ENCODE measurements around the gene SULT4A1. TPM values are rescaled to one million over a fixed set of nuclear protein-coding genes. Genes with fewer than 3 reads are reported as not detected.

The SULT4A1 gene
- polyA plus RNA-seq, 1 of the 3 experiments (the other 2 are of a cell fraction): 3.9 TPM

DNA sequence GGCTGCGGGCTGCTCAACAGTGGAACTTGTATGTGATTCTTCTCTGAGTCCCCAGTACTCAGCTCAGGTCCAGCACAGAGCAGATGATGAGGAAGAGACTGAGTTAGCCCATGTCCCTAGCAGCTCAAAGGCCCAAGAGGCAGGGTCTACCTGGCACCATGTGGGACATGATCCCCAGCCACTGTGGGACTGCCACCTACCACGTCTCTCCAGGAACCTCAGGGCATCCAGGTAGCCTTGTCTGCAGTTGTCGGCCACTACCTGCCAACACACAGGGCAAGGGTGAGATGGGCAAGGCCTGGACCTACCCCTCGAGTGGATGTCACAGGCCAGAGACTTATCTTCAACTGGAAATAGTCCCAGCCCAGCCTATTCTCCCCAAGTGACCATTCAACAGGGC lies 25.1 kb upstream of the SULT4A1 start:
- no peaks in the 10 kb centered on the region; a peak in 1 of 4 replicates for H3K4me1 ChIP-seq (ENCODE audit: control insufficient read depth in 1 of 2, insufficient read depth in 2 of 2, low read depth in 1 of 2, low read length in 1 of 2)
- no peaks in the 10 kb centered on the region for H4K20me1 ChIP-seq (ENCODE audit: insufficient read depth)
- DNase-seq: no peak
- no peak overlapping the region for H2AFZ ChIP-seq (ENCODE audit: low read depth)
- no peaks in the 10 kb centered on the region for H3F3A ChIP-seq (replicated peaks; ENCODE audit: insufficient read depth)
- WGBS (ENCODE audit: low lambda C conversion rate): no CpG with 5 or more reads among the region's 4 CpGs
- no peak overlapping the region for H3K4me2 ChIP-seq
- no peaks in the 10 kb centered on the region for H3K36me3 ChIP-seq (replicated peaks in 1 of 2; ENCODE audit: control insufficient read depth in 1 of 2, insufficient read depth in 2 of 2, low read length in 1 of 2)
- TF ChIP-seq, protein P1, sequence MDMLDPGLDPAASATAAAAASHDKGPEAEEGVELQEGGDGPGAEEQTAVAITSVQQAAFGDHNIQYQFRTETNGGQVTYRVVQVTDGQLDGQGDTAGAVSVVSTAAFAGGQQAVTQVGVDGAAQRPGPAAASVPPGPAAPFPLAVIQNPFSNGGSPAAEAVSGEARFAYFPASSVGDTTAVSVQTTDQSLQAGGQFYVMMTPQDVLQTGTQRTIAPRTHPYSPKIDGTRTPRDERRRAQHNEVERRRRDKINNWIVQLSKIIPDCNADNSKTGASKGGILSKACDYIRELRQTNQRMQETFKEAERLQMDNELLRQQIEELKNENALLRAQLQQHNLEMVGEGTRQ (IDR thresholded peaks at IDR 0.05; ENCODE audit: borderline replicate concordance, low read depth, low read length): no peak
- TF ChIP-seq FOSL2 (IDR thresholded peaks at IDR 0.05; ENCODE audit: borderline replicate concordance, low read depth) (no peak), CHD2 (IDR thresholded peaks at IDR 0.05; ENCODE audit: low read length, partially characterized antibody) (no peak), MXI1 (IDR thresholded peaks at IDR 0.05; ENCODE audit: low read depth, low read length) (no peak), JUND (IDR thresholded peaks at IDR 0.05) (no peak), RXRA (IDR thresholded peaks at IDR 0.05; ENCODE audit: borderline replicate concordance, low read depth) (no peak), FOXJ3 (CRISPR knock-in tag; IDR thresholded peaks at IDR 0.05) (no peak)
- H3K27me3 ChIP-seq (ENCODE audit: insufficient read depth): no peaks in the 10 kb centered on the region; the same call in 1 of the 2 replicates
- H3K9me2 ChIP-seq: no peaks in the 10 kb centered on the region
- no peak overlapping the region for H3K27ac ChIP-seq (ENCODE audit: low read depth in 2 of 2, low read length in 1 of 2)
- ChIA-PET CTCF (interaction anchor here (1.4 to 2.6 kb wide), 2 partner anchors 16 to 58 kb away, joined by 9 to 11 read pairs; no protein-coding TSS in a partner anchor), POLR2A (no interaction called here)
- no peaks in the 10 kb centered on the region for H3K79me2 ChIP-seq (ENCODE audit: insufficient read depth)
- H3K4me3 ChIP-seq (ENCODE audit: low read depth in 2 of 2, low read length in 1 of 2): no peak overlapping the region
- no peaks in the 10 kb centered on the region for H3K9me3 ChIP-seq
- H3K9ac ChIP-seq: no peak overlapping the region

DNA sequence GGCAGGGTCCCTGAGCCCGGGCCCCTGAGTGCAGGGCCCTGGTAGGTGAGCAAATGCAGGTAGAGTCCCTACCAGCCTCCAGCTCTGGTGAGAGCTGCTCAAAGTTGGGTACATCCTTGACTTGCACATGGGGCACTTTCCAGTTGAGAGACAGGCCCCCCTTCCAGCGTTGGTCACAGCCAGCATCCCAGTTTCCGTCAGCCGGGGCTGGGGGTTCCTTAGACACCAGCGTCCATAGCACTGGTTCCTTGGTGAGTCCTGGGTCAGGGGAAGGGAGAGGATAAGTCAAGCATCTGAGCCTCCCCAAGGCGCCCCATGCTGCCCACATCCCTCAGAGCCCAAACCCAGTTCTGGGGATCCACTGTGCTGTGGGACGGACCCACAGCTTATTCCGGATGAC lies 23.9 kb upstream of the SULT4A1 start:
- H2AFZ ChIP-seq (ENCODE audit: low read depth): no peak overlapping the region
- no peaks in the 10 kb centered on the region for H3K9me2 ChIP-seq
- POLR2A ChIA-PET: no interaction called here
- no peak for DNase-seq
- no peak overlapping the region for H3K9ac ChIP-seq
- no peaks in the 10 kb centered on the region; a peak in 1 of 4 replicates for H3K4me1 ChIP-seq (ENCODE audit: control insufficient read depth in 1 of 2, insufficient read depth in 2 of 2, low read depth in 1 of 2, low read length in 1 of 2)
- H3K27me3 ChIP-seq (ENCODE audit: insufficient read depth): no peaks in the 10 kb centered on the region; the same call in 1 of the 2 replicates
- no peaks in the 10 kb centered on the region for H4K20me1 ChIP-seq (ENCODE audit: insufficient read depth)
- no peak overlapping the region for H3K27ac ChIP-seq (ENCODE audit: low read depth in 2 of 2, low read length in 1 of 2)
- H3F3A ChIP-seq (replicated peaks; ENCODE audit: insufficient read depth): no peaks in the 10 kb centered on the region
- no peak overlapping the region for H3K4me2 ChIP-seq
- no peaks in the 10 kb centered on the region for H3K36me3 ChIP-seq (replicated peaks in 1 of 2; ENCODE audit: control insufficient read depth in 1 of 2, insufficient read depth in 2 of 2, low read length in 1 of 2)
- TF ChIP-seq EP300 (IDR thresholded peaks at IDR 0.05; ENCODE audit: borderline replicate concordance in 1 of 2, low read depth in 1 of 2, low read length in 1 of 2) (no peak), GABPA (IDR thresholded peaks at IDR 0.05; ENCODE audit: low read depth) (no peak), CHD2 (IDR thresholded peaks at IDR 0.05; ENCODE audit: low read length, partially characterized antibody) (no peak), FOXM1 (IDR thresholded peaks at IDR 0.05; ENCODE audit: low read depth) (no peak), SMC3 (IDR thresholded peaks at IDR 0.05; ENCODE audit: low read depth, low read length) (no peak), RAD21 (IDR thresholded peaks at IDR 0.05; ENCODE audit: low read length) (no peak), YY1 (IDR thresholded peaks at IDR 0.05; ENCODE audit: low read depth) (no peak), FOSL2 (IDR thresholded peaks at IDR 0.05; ENCODE audit: borderline replicate concordance, low read depth) (no peak), RFX5 (IDR thresholded peaks at IDR 0.05; ENCODE audit: low read length) (no peak), NRF1 (IDR thresholded peaks at IDR 0.05; ENCODE audit: low read depth, low read length) (no peak), RCOR1 (IDR thresholded peaks at IDR 0.05; ENCODE audit: low read length) (no peak), TAF1 (IDR thresholded peaks at IDR 0.05; ENCODE audit: borderline replicate concordance, low read depth, low read length) (no peak), TCF12 (IDR thresholded peaks at IDR 0.05) (no peak), MEF2A (IDR thresholded peaks at IDR 0.05; ENCODE audit: borderline replicate concordance, low read depth) (no peak)
- TF ChIP-seq, protein P2, sequence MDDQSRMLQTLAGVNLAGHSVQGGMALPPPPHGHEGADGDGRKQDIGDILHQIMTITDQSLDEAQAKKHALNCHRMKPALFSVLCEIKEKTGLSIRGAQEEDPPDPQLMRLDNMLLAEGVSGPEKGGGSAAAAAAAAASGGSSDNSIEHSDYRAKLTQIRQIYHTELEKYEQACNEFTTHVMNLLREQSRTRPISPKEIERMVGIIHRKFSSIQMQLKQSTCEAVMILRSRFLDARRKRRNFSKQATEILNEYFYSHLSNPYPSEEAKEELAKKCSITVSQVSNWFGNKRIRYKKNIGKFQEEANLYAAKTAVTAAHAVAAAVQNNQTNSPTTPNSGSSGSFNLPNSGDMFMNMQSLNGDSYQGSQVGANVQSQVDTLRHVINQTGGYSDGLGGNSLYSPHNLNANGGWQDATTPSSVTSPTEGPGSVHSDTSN (IDR thresholded peaks at IDR 0.05): no peak
- TF ChIP-seq, protein P3, sequence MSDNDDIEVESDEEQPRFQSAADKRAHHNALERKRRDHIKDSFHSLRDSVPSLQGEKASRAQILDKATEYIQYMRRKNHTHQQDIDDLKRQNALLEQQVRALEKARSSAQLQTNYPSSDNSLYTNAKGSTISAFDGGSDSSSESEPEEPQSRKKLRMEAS (IDR thresholded peaks at IDR 0.05; ENCODE audit: low read depth): no peak
- TF ChIP-seq, protein P1 (IDR thresholded peaks at IDR 0.05; ENCODE audit: borderline replicate concordance, low read depth, low read length): no peak
- TF ChIP-seq, protein P4, sequence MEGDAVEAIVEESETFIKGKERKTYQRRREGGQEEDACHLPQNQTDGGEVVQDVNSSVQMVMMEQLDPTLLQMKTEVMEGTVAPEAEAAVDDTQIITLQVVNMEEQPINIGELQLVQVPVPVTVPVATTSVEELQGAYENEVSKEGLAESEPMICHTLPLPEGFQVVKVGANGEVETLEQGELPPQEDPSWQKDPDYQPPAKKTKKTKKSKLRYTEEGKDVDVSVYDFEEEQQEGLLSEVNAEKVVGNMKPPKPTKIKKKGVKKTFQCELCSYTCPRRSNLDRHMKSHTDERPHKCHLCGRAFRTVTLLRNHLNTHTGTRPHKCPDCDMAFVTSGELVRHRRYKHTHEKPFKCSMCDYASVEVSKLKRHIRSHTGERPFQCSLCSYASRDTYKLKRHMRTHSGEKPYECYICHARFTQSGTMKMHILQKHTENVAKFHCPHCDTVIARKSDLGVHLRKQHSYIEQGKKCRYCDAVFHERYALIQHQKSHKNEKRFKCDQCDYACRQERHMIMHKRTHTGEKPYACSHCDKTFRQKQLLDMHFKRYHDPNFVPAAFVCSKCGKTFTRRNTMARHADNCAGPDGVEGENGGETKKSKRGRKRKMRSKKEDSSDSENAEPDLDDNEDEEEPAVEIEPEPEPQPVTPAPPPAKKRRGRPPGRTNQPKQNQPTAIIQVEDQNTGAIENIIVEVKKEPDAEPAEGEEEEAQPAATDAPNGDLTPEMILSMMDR (IDR thresholded peaks at IDR 0.05): no peak
- H3K9me3 ChIP-seq: no peaks in the 10 kb centered on the region
- H3K79me2 ChIP-seq (ENCODE audit: insufficient read depth): no peaks in the 10 kb centered on the region
- WGBS (ENCODE audit: low lambda C conversion rate): 100% methylated on average over 1 of the region's 8 CpGs
- no peak overlapping the region for H3K4me3 ChIP-seq (ENCODE audit: low read depth in 2 of 2, low read length in 1 of 2)
- CTCF ChIA-PET: interaction anchor here (1.3 to 2.6 kb wide), 5 partner anchors 9 to 59 kb away, joined by 3 to 14 read pairs (median 9); no protein-coding TSS in a partner anchor

All from SK-N-SH (cell line).